ENCODE measurements around the gene TMEM201. TPM values are rescaled to one million over a fixed set of nuclear protein-coding genes. Genes with fewer than 3 reads are reported as not detected.

Gene TMEM201
- total and polyA plus RNA-seq, 2 of the 13 experiments (the other 11 are each of a cell fraction or from before 2014, with no cell fraction given) = 1.5 to 8.2 TPM

GRCh38 chr1:9559673-9560072, 29.0 kb upstream of the TMEM201 start (continued):
- TF ChIP-seq GATA4 (IDR thresholded peaks at IDR 0.05; ENCODE audit: borderline replicate concordance, low read depth) (peak; percentile 53; the same call in 1 of the 2 replicates), ARID5B (CRISPR knock-in tag; IDR thresholded peaks at IDR 0.05) (no peak), ZBTB44 (CRISPR knock-in tag; IDR thresholded peaks at IDR 0.05) (no peak), TSC22D2 (CRISPR knock-in tag; IDR thresholded peaks at IDR 0.05; ENCODE audit: borderline replicate concordance) (no peak), ZBTB20 (CRISPR knock-in tag; IDR thresholded peaks at IDR 0.05; ENCODE audit: borderline replicate concordance, low read depth) (no peak), ZC3H4 (CRISPR knock-in tag; IDR thresholded peaks at IDR 0.05; ENCODE audit: borderline replicate concordance) (no peak), ZNF512B (CRISPR knock-in tag; IDR thresholded peaks at IDR 0.05; ENCODE audit: borderline replicate concordance) (no peak), SALL1 (CRISPR knock-in tag; IDR thresholded peaks at IDR 0.05) (peak; percentile 26; the same call in 1 of the 2 replicates), SMC3 (IDR thresholded peaks at IDR 0.05; ENCODE audit: low read length) (no peak), KDM4B (CRISPR knock-in tag; IDR thresholded peaks at IDR 0.05) (no peak), CEBPB (IDR thresholded peaks at IDR 0.05; ENCODE audit: borderline replicate concordance, low read depth, low read length) (no peak), ZNF558 (CRISPR knock-in tag; IDR thresholded peaks at IDR 0.05; ENCODE audit: borderline replicate concordance) (no peak), ZNF292 (CRISPR knock-in tag; IDR thresholded peaks at IDR 0.05; ENCODE audit: borderline replicate concordance, low read depth) (no peak), ZNF354B (CRISPR knock-in tag; IDR thresholded peaks at IDR 0.05) (no peak), DNMT3B (CRISPR knock-in tag; conservative IDR thresholded peaks at IDR 0.05) (no peak), HMGXB4 (CRISPR knock-in tag; IDR thresholded peaks at IDR 0.05; ENCODE audit: borderline replicate concordance in 1 of 2, low read depth in 1 of 2) (no peak), SAP130 (CRISPR knock-in tag; IDR thresholded peaks at IDR 0.05; ENCODE audit: low read depth) (0 out of 2 replicates have a peak, but pooled peaks have one; percentile 6), XBP1 (CRISPR knock-in tag; IDR thresholded peaks at IDR 0.05) (no peak), ZNF879 (CRISPR knock-in tag; IDR thresholded peaks at IDR 0.05) (no peak), CCDC6 (CRISPR knock-in tag; IDR thresholded peaks at IDR 0.05) (no peak), SP5 (CRISPR knock-in tag; IDR thresholded peaks at IDR 0.05; ENCODE audit: borderline replicate concordance, low read depth) (no peak)
